Skeletal muscle cell (primary cell): Measurements from ENCODE around the gene MMP19.
"Not testable (repeated sequence)": the region's sequence is repeated elsewhere in the genome, so short reads cannot be mapped to it uniquely, and the experiment has no call there.

ENCODE experiments used
- DNase-seq: peaks from one replicate; pipeline ENCODE4 v3.0.0-alpha.2; 2010; ENCODE audit warnings: low read depth
- H3K4me3 ChIP-seq: 2 replicates; pipeline ENCODE4 v1.5.1; 2011; ENCODE audit warnings: low read depth, mild to moderate bottlenecking, control low read depth, low read length, moderate library complexity

MMP19 gene

DNA sequence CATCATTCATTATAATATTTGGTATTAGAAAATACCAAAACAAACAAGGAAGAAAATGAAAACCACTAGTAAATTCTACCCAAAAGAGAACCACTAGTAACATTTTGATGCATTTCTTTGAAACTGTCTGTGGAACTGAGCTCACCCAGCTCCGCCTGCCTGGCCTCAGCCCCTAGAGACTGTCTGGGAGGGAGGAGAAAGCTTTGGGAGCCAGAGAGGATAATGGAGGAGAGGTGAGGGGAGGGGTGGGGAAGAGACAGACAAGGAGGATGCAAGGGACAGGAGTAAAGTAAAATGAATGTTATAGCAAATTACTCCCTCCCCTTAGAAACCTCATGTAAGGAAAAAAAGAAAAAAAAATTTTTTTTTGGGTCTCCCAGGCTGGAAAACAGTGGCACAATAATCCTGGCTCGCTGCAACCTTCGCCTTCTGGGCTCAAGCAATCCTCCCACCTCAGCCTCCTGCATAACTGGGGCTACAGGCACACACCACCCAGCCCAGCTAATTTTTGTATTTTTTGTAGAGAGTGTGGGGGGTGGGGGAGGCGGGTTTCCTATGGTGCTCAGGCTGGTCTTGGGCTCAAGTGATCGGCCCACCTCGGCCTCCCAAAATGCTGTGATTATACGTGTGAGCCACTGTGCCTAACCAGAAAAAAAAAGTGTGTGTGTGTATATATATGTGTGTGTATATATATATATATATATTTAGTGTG is 3.2 kb upstream of the MMP19 start:
- no peak for DNase-seq
- H3K4me3 ChIP-seq, result no peak overlapping the region

DNA sequence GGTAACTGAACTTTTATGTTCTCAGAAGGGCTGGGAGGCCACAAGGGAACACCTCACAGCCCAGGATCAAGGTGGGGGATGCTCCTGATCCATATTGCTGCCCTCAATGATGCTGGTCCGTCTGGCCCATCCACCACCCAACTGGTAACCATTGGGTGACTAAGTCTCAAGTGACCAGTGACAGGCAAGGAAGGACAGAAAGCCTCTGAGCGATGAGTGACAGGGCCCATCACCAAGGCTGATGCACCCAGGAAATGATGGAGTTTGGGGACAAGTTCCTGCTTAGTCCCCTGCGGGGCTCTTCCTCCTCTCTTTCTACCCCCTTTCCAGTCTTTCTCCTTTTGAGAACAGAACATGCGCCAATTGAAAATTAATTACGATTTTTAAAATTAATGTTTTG is 2.6 kb upstream of the MMP19 start:
- H3K4me3 ChIP-seq, result no peak overlapping the region
- DNase-seq, result no peak

DNA sequence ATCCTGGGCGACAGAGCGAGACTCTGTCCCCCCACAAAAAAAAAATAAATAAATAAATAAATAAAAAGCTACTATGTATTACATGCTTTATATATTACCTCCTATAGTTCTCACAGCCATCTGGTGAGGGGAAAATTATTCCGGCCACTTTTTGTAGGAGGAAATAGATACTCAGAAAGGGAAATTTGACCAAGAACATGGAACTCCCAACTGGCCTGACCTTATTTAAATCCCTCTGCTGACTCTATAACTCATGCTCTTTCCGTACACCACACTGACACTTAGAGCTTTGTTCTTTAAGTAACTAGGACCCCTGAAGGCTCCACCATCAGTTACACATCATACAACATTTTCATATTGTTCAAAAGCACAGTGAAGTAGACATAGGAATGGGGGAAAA is 2.2 kb upstream of the MMP19 start:
- no peak overlapping the region for H3K4me3 ChIP-seq

DNA sequence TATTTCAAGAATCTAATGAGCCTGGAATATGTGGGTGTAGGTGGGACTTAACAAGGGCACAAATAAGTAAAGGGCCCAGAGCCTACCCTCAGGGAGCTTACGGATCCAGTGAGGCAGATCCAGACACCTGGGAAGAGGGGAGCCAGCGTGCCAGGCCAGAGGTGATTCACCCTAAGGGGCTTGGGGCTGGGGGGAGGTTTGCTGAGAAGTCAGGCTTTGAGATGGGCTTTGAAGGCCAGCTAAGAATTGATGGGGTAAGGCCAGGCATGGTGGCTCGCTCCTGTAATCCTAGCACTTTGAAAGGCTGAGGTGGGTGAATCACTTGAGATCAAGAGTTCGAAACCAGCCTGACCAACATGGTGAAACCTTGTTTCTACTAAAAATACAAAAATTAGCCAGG is 695 bp upstream of the MMP19 start:
- H3K4me3 ChIP-seq, result no peak overlapping the region
- no peak for DNase-seq

More for the DNA sequence above, 2.2 kb upstream of the MMP19 start:
- no peak for DNase-seq

DNA sequence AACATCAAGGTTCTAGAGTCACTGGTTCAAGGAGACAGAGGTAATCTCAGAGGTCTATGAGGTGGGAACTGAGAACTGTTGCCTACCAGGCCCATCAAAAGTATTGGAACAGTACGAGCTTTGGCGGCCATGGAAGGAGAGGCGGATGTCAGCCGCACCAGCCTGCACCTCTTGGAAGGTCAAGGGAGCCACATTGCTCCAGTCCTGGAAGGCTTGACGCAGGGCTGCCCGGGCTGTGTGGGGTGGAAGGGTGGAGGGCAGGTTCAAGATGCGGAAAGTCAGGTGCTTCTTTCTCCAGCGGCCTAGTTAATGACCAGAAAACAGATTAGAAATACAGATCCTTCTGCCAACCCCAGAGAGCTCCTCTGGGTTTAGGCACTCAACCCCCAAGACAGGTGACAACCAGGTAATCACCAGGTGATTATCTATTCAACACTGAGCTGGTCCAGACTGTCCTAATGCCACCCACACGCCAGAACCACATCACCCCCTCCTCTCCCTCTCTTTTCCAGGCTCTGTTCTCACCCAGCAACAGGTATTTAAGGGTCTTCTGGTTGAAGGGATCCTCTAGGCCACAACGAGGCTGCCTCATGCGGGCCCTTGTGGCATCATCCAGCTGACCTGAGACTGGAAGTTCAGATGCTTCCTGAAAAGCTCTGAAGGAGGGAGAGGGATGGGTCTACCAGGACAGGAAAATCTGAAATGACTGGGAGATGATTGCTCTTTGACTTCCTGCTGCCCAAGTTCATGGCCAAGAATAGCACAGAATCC is 2.0 kb downstream of the MMP19 start:
- no peak overlapping the region for H3K4me3 ChIP-seq
- no peak for DNase-seq

DNA sequence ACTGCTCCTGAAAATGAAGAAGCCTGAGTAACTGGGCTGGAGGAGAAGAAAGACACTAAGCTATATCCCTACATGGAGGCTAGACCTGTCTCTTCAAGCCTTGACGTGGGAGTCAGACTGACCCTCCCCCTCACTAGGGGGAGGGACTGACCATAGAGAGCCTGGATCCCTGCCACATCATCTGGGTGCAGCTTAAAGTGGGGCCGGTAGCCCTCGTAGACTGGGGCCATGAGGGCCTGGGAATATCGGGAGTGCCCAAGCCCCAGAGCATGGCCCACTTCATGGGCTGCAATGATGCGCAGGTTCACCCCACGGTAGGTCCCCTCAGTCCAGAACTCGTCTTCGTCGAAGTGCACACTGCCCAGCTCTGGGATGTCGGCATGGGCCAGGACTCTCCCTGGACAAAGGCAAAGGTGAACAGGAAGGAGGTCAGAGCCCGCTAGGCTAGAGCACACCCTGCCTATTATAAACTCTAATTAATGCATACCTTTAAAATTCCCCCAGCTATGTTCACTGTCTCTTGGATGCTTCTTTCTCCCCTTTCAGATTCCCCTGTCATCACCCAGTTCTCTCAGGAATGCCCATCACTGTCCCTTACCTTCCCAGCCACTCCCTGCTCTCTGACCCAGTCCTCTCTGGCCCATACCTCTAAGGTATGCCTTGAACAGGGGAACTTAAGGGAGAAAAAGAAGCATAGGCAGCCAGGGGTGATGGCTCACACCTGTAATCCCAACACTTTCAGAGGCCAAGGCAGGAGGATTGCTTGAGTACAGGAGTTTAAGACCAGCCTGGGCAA is 3.2 kb downstream of the MMP19 start:
- H3K4me3 ChIP-seq, result no peak overlapping the region

DNA sequence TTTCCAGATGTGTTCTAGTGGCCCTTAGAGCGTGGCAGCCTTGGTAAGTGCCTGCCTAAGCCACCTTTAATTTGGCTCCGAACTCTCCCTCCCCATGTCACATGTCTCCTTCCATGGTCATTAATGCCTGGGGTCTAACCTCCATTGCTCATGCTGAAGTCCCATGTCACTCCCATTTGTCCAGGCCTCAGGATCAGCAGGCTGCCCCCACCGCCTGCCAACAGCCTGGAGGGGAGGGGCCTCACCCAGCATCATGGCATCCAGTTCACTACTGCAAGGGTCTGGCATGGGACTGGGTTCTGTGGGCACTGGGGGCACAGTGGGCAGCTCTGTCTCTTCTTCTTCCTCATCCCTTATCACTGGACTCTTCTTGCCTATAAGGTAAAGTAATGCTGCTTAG is 4.4 kb downstream of the MMP19 start:
- no peak for DNase-seq
- no peak overlapping the region for H3K4me3 ChIP-seq

More for the DNA sequence above, 3.2 kb downstream of the MMP19 start:
- DNase-seq, result no peak

DNA sequence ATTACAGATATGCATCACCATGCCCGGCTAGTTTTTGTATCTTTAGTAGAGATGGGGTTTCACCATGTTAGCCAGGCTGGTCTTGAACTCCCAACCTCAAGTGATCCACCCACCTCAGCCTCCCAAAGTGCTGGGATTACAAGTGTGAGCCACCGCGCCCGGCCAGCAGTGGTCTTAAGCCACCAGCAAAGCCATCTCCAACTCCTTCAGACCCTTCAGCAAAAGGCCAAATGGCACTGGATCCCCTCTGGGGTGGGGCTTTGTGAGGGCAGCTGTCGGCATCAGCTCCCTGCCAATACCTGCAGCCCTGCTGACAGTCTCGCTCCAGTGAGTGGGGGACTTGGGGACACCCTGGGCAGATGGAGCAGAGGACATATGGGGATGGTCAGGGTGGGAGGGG is 8.3 kb downstream of the MMP19 start:
- DNase-seq, H3K4me3 ChIP-seq: not testable (repeated sequence)

DNA sequence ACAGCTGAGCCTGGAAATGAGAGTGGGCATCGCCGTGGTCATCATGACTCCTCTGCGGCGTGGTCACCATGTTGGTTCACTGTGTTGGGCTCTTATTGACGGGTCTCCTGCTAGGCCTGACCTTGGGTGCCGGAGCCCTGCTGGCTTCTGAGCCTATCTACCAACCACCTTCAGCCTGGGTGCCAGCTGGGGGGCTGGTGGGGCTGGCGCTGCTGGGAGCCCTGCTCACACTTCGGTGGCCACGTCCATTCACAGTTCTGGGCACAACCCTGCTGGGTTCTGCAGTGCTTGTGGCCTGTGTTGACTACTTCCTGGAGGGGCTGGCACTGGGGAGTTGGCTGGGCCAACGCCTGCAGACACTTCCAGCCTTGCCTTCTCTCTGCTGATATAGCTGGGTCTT is 9.7 kb downstream of the MMP19 start:
- no peak for DNase-seq
- no peak overlapping the region for H3K4me3 ChIP-seq

DNA sequence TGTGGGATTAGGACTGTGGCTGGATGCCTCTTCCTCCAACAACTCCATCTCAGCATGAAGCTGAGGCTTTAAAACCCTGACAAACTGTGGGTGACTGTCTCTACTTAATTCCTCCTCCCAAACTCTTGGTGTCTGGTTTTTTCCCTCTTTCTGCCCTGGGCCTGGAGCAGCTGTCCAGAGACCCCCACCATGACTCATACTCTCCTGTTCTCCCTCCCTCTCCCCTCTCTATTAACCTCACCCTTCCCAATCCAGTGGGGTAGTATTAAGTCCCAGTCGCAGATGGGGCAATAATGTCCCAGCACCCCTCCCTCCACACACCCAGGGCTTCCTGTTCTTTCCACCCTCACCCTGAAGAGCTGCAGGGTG is 11.3 kb downstream of the MMP19 start:
- no peak for DNase-seq
- peak overlapping the region; percentile 87 for H3K4me3 ChIP-seq

DNA sequence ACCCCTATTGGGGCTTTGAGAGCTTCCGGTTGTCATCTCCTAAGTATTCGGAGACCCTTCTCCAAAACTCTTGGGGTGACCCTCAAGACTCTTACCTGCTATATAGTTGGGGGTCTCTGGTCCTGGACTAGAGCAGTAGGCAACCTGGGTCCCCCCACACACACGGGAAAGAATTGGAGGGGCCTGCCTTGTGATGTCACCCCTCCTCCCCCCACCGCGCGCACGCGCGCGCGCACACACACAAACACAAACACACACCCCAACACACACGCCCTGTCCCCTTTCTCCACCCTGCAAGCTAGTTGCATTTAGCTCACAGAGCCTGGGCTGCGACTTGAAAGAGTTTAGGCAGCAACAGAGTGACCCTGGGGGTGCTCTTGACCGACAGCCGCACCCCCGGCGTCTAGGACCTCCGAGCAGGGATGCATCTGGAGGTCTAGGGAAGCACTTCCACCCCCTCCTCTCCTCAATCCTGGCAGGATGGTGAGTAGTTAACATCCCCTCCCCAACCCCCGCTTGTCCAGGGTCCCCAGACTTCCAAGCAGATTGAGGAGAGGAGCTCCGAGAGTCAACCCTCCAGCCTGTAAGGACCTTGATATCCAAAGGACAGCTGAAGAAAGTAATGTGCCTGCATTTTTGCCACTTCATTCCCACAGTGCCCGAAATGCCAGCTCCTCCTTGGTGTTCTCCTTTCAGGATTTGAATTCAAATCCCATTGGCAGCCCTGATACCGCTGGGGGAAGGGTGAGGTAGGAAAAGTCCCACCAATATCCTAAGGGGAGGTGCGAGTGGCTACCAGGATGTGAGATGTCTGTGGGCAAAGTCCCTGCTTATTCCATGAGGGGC is 11.9 kb downstream of the MMP19 start:
- H3K4me3 ChIP-seq, result peak overlapping the region; percentile 87
- peak; percentile 41 for DNase-seq

DNA sequence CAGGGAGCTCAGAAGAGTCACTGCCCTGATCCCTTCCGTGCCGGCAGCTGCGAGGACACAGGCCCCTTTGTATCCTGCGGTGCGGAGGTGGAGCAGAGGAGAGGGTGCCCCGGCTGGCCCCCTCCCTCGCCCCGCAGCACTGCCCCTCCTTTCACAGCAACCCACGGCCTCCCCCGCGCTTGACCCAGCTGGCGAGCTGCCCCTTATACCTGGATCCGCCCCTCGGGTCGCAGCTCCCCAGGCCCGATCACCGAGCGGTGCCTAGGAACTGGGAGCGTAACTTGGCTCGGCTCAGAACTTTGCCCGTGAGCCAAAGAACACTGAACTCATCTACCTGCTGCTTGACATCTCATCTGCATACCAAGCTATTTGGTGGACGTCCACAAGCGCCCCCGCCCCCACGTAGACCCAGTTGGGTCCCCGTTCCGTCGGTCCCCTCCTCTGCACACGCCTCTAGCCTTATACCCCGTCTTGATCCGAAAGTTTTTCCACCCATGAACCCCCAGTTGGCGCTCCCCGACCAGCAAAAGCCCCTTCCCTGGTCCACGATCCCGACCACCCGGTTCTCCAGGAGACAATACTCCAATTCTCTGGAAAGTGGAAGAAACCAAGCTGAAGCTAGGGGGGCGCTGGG is 12.7 kb downstream of the MMP19 start:
- peak overlapping the region; percentile 87 for H3K4me3 ChIP-seq
- no peak for DNase-seq

DNA sequence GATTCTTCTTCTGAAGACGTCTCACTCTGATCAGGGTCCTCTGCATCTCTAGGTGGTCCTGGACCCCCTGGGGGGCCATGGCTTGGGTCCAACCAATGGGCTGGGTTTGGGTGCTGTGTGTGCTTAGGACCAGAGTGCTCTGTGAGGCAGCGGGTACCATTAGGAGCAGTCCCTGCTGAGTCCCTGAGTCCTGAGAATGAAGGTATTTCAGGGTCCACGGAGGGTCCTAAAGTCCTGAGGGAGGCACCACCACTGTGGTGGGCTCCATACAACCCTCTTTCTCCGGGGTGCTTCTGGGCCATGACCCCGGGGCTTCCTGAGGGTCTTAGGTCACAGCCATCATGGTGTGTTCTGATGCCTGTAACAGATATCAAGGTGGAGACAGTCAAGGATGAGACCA is 14.4 kb downstream of the MMP19 start:
- peak overlapping the region; percentile 87 for H3K4me3 ChIP-seq
- no peak for DNase-seq

DNA sequence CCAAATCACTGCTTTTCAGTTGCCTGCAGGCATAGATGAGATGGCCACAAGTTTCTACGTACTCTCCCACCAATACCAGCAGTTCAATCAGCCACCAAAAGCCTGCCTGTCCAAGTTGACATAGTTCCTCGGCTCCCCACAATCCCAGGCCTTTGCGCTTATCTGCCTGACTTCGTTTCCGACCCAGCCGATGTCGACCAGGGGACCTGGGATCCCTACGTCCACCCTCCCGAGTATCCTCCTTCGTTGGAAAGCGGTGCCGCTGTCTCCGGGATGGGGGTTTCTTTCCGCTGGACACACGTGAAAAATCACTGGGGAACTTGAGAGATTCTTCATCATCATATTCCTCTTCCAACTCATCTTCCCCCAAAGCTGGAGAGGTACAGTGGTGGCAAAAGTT is 14.9 kb downstream of the MMP19 start:
- DNase-seq, result no peak
- H3K4me3 ChIP-seq, result no peak overlapping the region

DNA sequence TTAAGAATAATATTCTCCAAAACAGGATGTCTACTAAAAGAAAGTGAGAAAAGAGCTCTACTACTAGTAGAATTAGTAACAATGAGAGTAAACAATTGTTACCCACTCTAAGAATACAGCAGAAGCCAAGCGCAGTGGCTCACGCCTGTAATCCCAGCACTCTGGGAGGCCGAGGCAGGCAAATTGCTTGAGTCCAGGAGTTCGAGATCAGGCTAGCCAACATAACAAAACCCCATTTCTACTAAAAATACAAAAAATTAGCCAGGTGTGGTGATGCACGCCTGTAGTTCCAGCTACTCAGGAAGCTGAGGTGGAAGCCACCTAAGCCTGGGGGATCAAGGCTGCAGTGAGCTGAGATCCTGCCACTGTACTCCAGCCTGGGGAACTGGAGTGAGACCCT is 18.0 kb downstream of the MMP19 start:
- no peak overlapping the region for H3K4me3 ChIP-seq
- no peak for DNase-seq

DNA sequence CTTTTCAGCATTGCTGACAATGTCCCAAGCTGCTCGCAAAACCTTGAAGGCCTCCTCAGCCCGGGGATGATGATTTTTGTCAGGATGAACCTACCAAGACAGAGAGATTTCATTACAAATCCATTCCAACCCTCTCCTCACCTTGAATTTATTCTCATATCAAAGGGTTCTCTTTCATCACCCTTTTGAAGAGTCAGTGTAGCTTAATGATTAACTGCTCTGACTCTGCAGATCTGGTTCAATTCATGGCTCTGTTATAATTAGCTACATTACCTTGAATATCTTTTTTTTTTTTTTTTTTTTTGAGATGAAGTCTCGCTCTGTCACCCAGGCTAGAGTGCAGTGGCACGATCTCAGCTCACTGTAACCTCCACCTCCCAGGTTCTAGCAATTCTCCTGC is 19.3 kb downstream of the MMP19 start:
- no peak overlapping the region for H3K4me3 ChIP-seq
- DNase-seq, result no peak

DNA sequence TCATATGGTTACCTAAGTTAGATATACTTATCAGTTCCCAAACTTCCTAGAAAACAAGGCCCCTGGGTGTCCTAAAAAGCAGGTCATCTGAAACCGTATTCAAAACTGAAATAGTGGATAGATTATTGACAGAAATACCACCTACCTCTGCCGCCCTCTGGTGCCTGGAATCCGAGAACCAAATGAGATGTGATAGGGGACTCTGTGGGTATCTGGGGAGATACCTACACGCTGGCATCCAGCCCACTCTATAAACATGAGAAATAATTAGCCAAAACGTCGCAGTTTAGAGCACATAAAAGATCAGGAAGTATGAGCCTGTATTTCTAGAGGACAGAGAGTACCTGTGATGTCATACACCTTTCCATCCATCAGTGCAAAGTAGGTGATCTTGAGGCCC is 20.5 kb downstream of the MMP19 start:
- no peak for DNase-seq
- no peak overlapping the region for H3K4me3 ChIP-seq

DNA sequence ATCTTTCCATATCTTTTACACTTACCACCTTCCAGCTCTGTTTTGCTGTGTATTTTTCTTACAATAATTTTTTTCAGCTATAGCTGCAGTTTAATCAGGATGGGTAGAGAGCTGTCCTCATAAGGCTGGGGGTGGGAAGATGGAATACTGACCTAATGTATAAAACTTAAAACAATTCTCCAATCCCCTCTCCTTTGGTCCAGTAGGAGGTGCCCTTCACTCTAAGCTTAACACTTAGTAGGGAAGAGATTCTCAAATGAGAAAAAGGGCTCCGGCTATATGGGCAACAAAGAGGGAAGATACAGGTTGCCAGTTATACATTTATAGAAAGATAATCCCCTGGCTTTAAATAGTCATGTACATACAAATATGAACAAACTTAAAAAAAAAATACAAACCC is 22.1 kb downstream of the MMP19 start:
- no peak overlapping the region for H3K4me3 ChIP-seq
- DNase-seq, result no peak

DNA sequence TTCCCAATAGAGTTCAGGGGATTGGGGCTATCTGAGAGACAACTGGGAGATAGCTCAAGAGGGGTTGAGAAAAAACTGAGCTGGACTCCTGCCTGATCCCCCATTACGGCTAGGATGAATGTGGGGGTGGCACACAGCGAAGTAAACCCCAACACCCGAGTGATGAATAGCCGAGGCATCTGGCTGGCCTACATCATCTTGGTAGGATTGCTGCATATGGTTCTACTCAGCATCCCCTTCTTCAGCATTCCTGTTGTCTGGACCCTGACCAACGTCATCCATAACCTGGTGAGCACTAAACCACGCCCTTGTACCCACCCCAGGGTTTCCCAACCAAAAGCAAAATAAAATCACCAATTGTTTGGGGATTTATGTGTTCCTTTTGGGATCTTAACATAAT is 23.9 kb downstream of the MMP19 start:
- no peak for DNase-seq
- peak overlapping the region; percentile 60 for H3K4me3 ChIP-seq
